GM18520 (cell line): ENCODE data around the gene GBP4.

ENCODE experiments used
- ATAC-seq: cut with Tn5 transposase; IDR thresholded peaks from one replicate; pipeline ENCODE4 v1.9.1; 2021; ENCODE audit not compliant: unreplicated experiment

The GBP4 gene

GRCh38 chr1:89171067-89171438 is 27.7 kb downstream of the GBP4 start:
- no peak for ATAC-seq

- no peak for ATAC-seq
Observed at GRCh38 chr1:89170170-89171066, 28.3 kb downstream of the GBP4 start.

GRCh38 chr1:89169166-89169565 is 29.6 kb downstream of the GBP4 start:
- no peak for ATAC-seq

GRCh38 chr1:89167590-89168230 is 31.0 kb downstream of the GBP4 start:
- no peak for ATAC-seq

GRCh38 chr1:89166705-89167104 is 32.0 kb downstream of the GBP4 start:
- ATAC-seq: no peak

- ATAC-seq: no peak
Observed at GRCh38 chr1:89165811-89166210, 32.9 kb downstream of the GBP4 start.

- no peak for ATAC-seq
Observed at GRCh38 chr1:89151047-89151446, 47.7 kb downstream of the GBP4 start.

- ATAC-seq: no peak
Observed at GRCh38 chr1:89149976-89150375, 48.8 kb downstream of the GBP4 start.

- no peak for ATAC-seq
Observed at GRCh38 chr1:89149229-89149628, 49.5 kb downstream of the GBP4 start.

- ATAC-seq: no peak
Observed at GRCh38 chr1:89147678-89148658, 50.8 kb downstream of the GBP4 start.

- ATAC-seq: no peak
Observed at GRCh38 chr1:89146721-89147120, 52.0 kb downstream of the GBP4 start.

- no peak for ATAC-seq
Observed at GRCh38 chr1:89143484-89143883, 55.3 kb downstream of the GBP4 start.

- ATAC-seq: no peak
Observed at GRCh38 chr1:89142160-89142559, 56.6 kb downstream of the GBP4 start.

GRCh38 chr1:89133747-89134146 is 65.0 kb downstream of the GBP4 start:
- ATAC-seq: no peak
